GM12865 (cell line): ENCODE measurements around the gene LRRC3B.

Source experiments
- DNase-seq: peaks from one replicate; pipeline ENCODE4 v3.0.0; 2010; ENCODE audit warnings: low read depth
- H3K4me3 ChIP-seq: 2 replicates; pipeline ENCODE4 v1.5.1; 2011; ENCODE audit warnings: mild to moderate bottlenecking, low read depth, low read length, control low read depth
- TF ChIP-seq, protein P1 (sequence below): IDR thresholded peaks from 2 replicates; pipeline ENCODE4 v1.5.1; 2011; ENCODE audit warnings: low read length, control low read depth, low read depth, inconsistent platforms; ENCODE audit not compliant: insufficient read depth; ENCODE audit errors: missing control alignments

Gene LRRC3B

DNA sequence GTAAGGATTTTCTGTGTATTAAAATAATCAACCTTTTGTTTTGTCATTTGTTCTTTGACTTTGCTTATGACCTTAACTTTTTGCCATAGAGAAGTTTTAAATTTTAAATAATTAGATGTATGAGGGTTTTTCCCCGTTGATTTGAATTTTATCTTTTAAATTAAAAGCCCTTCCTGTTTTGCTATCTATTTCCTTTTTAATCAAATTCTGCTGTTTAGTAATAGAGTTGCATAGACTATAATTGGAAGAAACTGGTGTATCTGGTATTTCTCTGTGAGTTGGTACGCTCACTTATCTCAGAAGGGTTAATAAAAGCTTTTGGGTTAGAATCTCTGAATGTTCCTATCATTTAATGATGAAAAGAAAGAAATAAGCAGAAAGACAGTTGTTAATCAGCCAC, 82.2 kb downstream of the LRRC3B start:
- H3K4me3 ChIP-seq = no peak overlapping the region
- TF ChIP-seq, protein P1, sequence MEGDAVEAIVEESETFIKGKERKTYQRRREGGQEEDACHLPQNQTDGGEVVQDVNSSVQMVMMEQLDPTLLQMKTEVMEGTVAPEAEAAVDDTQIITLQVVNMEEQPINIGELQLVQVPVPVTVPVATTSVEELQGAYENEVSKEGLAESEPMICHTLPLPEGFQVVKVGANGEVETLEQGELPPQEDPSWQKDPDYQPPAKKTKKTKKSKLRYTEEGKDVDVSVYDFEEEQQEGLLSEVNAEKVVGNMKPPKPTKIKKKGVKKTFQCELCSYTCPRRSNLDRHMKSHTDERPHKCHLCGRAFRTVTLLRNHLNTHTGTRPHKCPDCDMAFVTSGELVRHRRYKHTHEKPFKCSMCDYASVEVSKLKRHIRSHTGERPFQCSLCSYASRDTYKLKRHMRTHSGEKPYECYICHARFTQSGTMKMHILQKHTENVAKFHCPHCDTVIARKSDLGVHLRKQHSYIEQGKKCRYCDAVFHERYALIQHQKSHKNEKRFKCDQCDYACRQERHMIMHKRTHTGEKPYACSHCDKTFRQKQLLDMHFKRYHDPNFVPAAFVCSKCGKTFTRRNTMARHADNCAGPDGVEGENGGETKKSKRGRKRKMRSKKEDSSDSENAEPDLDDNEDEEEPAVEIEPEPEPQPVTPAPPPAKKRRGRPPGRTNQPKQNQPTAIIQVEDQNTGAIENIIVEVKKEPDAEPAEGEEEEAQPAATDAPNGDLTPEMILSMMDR = no peak
- DNase-seq = no peak

DNA sequence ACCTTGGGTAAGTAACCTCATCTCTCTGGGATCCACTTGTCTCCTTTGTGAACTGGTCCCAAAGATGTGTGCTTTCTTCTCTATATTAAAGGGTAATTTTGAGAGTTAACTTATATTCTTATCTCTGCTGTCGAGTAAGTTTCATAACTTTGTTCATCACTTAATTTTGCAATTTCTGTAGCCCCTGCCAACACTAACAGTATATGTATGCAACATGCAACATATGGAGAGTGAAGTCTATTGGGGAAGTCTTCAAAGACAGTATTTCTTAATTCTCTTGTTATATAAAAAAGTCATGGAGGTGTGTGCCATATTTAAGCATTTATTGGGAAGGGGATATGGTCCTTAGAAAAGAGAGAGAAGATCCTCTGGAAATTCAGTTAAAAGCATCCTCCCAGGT, 85.9 kb downstream of the LRRC3B start:
- H3K4me3 ChIP-seq = no peak overlapping the region
- DNase-seq = no peak
- TF ChIP-seq, protein P1 = no peak

DNA sequence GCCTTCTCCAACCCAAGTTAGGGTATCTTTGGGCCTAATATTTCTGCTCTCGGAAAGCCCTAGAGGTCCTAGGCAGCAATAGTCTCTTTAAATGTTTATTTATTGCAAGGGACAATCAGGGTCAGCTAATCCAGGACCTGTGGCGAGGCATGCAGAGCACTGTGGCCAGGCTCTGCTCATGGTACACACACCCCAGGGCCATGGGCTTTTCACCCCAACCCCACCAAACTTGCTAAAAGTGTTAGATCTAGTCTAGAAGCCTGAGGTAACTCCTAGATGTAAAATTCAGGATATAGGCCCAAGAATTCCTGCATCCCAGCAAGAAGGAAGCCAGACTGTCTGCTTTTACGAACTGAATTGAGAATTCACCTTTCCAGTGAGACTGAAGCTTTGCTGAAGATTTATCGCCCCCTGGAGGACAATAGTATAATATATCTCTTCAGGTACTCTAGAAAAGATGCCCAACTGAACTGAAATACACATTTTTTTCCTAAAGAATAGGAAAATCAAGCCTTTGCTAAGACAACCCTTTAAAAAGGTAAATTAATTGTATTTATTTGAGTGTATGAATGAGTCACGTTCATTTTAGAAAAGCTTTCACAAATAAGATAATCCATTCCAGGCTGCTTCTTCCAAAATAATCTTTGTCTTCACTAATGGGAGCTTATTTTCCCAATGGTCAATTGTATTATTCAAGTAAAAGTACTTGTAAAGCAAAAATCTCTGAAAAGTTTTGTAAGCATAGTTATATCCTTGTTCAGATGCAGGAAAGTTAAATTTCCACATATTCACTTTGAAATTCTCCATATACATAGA, 89.8 kb downstream of the LRRC3B start:
- no peak overlapping the region for H3K4me3 ChIP-seq
- TF ChIP-seq, protein P1 = peak; percentile 48
- DNase-seq = peak; percentile 39

DNA sequence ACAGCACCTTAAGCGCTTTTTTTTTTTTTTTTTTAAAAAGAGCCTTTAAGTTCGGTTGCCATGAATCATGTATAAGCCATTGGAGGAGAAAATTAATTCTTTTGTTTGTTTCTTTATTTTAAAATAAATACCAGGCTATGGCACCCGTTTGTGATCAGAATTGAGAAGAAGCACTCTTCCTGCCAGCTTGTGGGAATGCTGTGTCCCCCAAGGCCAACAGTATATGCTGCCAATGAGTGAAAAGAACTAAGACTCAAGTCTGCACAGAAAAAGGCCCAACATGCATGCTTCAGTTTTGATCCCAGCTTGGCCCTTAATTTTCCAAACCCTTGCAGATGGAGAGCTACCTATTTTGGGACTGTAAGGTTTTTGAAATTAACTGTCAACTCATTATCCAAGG, 90.5 kb downstream of the LRRC3B start:
- no peak for DNase-seq
- no peak overlapping the region for H3K4me3 ChIP-seq
- TF ChIP-seq, protein P1 = no peak

DNA sequence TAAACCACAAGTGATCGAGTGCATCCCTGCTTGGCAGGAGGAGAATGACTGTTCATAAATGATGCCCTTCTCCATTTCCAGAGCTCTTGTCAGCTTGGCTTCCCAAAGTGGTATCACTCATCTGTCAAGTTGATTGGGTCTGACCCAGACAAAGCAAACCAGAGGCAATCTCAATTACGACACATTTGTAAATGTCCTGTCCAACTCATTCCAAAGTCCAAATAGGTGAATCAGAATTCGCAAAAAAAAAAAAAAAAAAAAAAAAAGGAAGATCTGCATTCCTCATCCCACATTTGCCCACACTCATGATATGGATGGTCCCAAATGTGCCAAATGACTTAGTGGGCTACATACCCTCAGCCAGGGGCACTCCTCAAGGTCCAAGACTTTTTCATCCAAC, 91.9 kb downstream of the LRRC3B start:
- H3K4me3 ChIP-seq = no peak overlapping the region
- TF ChIP-seq, protein P1 = no peak
- no peak for DNase-seq

DNA sequence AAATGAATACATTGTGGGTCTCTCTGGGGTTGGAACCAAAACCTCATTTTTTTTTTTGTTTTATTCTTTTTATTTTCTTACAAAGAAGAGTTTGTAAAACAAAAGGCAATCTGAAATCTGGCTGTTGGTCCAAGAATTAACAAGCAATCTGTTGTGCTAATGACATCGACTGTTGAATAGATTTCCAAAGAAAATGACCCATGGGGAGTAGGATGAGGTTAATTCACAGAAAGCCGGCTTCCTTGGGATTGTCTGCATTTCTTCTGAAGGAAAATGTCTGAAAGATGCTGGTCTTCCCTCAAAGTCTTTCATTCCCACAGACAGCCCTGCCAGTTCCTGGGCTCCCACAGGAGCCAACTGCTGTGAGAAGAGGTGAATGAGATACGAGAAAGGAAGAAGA, 92.9 kb downstream of the LRRC3B start:
- TF ChIP-seq, protein P1 = no peak
- no peak overlapping the region for H3K4me3 ChIP-seq
- no peak for DNase-seq

DNA sequence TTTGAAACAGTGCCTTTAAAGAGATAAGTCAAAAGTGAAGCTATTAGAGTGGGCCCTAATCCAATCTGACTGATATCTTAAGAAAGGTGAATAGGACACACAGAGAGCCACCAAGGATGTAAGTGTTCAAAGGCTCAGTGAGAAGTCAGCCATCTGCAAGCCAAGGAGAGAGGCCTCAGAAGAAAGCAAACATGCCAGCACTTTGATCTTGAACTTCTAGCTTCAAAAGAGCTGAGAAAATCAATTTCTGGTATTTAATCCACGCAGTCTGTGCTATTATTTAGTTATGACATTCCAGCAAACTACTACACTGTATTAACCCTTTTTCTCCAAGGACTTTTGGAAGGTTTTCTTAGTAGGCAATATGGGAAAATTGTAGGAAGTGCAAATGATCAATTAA, 95.7 kb downstream of the LRRC3B start:
- DNase-seq = no peak
- TF ChIP-seq, protein P1 = no peak
- no peak overlapping the region for H3K4me3 ChIP-seq
